ENCODE measurements around the gene ATG13.
A peak's percentile ranks its signal among the peaks of the same experiment; 100 is the strongest.

ATG13 gene

GRCh38 chr11:46607516-46607915 is 9.8 kb upstream of the ATG13 start:
- Histone ChIP-seq H3K36me3 (ENCODE audit: insufficient read depth, low read length) (no peaks in the 10 kb centered on the region), H3K4me2 (ENCODE audit: low read length) (no peak overlapping the region), H4K20me1 (ENCODE audit: insufficient read depth, low read length) (no peaks in the 10 kb centered on the region), H3K9me3 (ENCODE audit: low read length) (no peaks in the 10 kb centered on the region), H3K4me3 (ENCODE audit: low read depth, low read length, poor library complexity, severe bottlenecking) (no peak overlapping the region), H3F3A (ENCODE audit: insufficient read depth, low read length) (no peaks in the 10 kb centered on the region), H3K4me1 (ENCODE audit: insufficient read depth, low read length, severe bottlenecking) (peaks cover 25% of the 10 kb centered on the region), H3K27me3 (ENCODE audit: insufficient read depth, low read length) (no peaks in the 10 kb centered on the region), H3K9me2 (ENCODE audit: low read depth, low read length) (no peaks in the 10 kb centered on the region), H3K79me2 (ENCODE audit: insufficient read depth, low read length) (no peaks in the 10 kb centered on the region), H3K27ac (ENCODE audit: low read depth, low read length, poor library complexity, severe bottlenecking) (no peak overlapping the region), H2AFZ (ENCODE audit: low read length) (no peak overlapping the region), H3K9ac (ENCODE audit: low read length) (no peak overlapping the region)
- TF ChIP-seq EZH2 (IDR thresholded peaks at IDR 0.05; ENCODE audit: borderline replicate concordance, low read length) (no peak), CTCF (IDR thresholded peaks at IDR 0.05; ENCODE audit: low read length) (no peak)

- Histone ChIP-seq H3K9ac (ENCODE audit: low read length) (no peak overlapping the region), H3K79me2 (ENCODE audit: insufficient read depth, low read length) (no peaks in the 10 kb centered on the region), H3K36me3 (ENCODE audit: insufficient read depth, low read length) (no peaks in the 10 kb centered on the region), H3K27ac (ENCODE audit: low read depth, low read length, poor library complexity, severe bottlenecking) (no peak overlapping the region), H3K9me2 (ENCODE audit: low read depth, low read length) (no peaks in the 10 kb centered on the region), H2AFZ (ENCODE audit: low read length) (no peak overlapping the region), H3K27me3 (ENCODE audit: insufficient read depth, low read length) (no peaks in the 10 kb centered on the region), H4K20me1 (ENCODE audit: insufficient read depth, low read length) (no peaks in the 10 kb centered on the region), H3K4me3 (ENCODE audit: low read depth, low read length, poor library complexity, severe bottlenecking) (no peak overlapping the region), H3K4me2 (ENCODE audit: low read length) (no peak overlapping the region), H3K4me1 (ENCODE audit: insufficient read depth, low read length, severe bottlenecking) (peaks cover 18% of the 10 kb centered on the region), H3K9me3 (ENCODE audit: low read length) (no peaks in the 10 kb centered on the region), H3F3A (ENCODE audit: insufficient read depth, low read length) (no peaks in the 10 kb centered on the region)
- TF ChIP-seq CTCF (IDR thresholded peaks at IDR 0.05; ENCODE audit: low read length), result no peak
- no peak for TF ChIP-seq EZH2 (IDR thresholded peaks at IDR 0.05; ENCODE audit: borderline replicate concordance, low read length)
Observed at GRCh38 chr11:46609386-46609785, 8.0 kb upstream of the ATG13 start.

GRCh38 chr11:46611526-46612304 is 5.6 kb upstream of the ATG13 start:
- H3K27me3 ChIP-seq (ENCODE audit: insufficient read depth, low read length), result no peaks in the 10 kb centered on the region
- H3K79me2 ChIP-seq (ENCODE audit: insufficient read depth, low read length), result no peaks in the 10 kb centered on the region
- no peaks in the 10 kb centered on the region for H4K20me1 ChIP-seq (ENCODE audit: insufficient read depth, low read length)
- H3K36me3 ChIP-seq (ENCODE audit: insufficient read depth, low read length), result no peaks in the 10 kb centered on the region
- no peaks in the 10 kb centered on the region for H3K9me3 ChIP-seq (ENCODE audit: low read length)
- TF ChIP-seq EZH2 (IDR thresholded peaks at IDR 0.05; ENCODE audit: borderline replicate concordance, low read length) (no peak), CTCF (IDR thresholded peaks at IDR 0.05; ENCODE audit: low read length) (no peak)
- H3K4me1 ChIP-seq (ENCODE audit: insufficient read depth, low read length, severe bottlenecking), result peaks cover 32% of the 10 kb centered on the region
- H2AFZ ChIP-seq (ENCODE audit: low read length), result 0 out of 2 replicates have a peak overlapping the region, but pooled peaks have one; percentile 22
- peak overlapping the region; percentile 41 for H3K4me2 ChIP-seq (ENCODE audit: low read length)
- H3K27ac ChIP-seq (ENCODE audit: low read depth, low read length, poor library complexity, severe bottlenecking), result peak overlapping the region; percentile 21
- no peaks in the 10 kb centered on the region for H3F3A ChIP-seq (ENCODE audit: insufficient read depth, low read length)
- no peak overlapping the region for H3K4me3 ChIP-seq (ENCODE audit: low read depth, low read length, poor library complexity, severe bottlenecking)
- H3K9me2 ChIP-seq (ENCODE audit: low read depth, low read length), result no peaks in the 10 kb centered on the region
- 0 out of 2 replicates have a peak overlapping the region, but pooled peaks have one; percentile 10 for H3K9ac ChIP-seq (ENCODE audit: low read length)

Measured in OCI-LY1 (cell line).